ENCODE data around the gene GRK5.

Gene GRK5

DNA sequence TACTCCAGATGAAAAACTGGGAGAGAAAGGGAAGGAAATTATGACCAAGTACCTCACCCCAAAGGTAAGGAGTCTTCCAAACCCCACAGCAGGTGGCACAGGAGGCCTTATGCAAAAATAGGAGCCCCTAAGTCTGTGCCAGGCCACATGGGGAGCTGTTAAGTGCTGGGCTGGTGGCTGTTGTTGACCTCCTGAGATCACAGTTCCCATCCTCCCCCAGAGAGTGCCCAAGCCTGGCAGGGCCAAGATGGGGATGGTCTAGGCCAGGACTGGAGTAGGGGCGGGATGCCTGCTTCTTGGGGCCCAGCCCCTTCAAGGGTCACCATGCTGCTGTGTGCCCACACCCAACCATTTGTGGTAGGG is 189.3 kb downstream of the GRK5 start:
- intact Hi-C loops (cut with DNase I), result no loop called here

DNA sequence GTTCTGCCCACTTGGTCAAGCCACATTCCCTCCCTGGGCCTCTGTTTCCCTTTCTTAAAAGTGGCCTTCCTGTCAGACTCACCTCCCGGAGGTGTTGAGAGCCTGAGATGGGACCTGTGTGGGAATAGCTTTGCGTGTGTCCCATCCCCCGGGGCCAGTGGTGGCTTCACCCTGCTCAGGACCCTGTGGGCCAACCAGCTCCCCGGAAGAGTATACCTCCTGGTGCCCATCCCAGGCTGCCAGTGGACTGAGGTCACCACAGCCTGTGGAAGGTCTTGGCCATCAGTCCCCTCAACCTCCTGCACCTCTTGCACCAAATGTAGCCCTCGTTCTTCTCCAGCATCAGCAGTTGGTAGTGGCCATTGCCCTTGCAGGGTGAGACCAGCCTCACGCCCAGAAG is 190.0 kb downstream of the GRK5 start:
- DNase-seq, result no peak
- intact Hi-C loops (cut with DNase I), result no loop called here

More for the DNA sequence above, 189.3 kb downstream of the GRK5 start:
- no peak for DNase-seq

DNA sequence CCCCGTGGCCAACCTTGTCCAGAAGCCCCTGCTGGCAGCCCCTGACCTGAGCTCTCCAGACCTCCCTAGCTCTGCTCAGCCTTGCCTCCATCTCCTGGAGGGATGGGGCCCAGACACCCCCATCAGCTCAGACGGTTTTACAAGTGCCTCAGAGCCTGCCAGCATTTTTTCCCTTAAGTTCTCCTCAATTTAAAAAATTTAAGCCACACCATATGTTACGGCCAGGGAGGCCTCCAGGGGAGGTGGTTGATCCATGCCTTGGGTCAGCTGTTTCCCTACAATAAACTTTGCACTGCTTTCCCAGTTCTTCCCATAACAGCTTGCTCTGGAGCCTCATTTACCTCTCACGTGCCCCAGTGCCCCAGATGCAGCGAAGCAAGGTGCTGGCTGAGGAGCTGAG is 191.6 kb downstream of the GRK5 start:
- DNase-seq, result no peak
- intact Hi-C loops (cut with DNase I), result no loop called here

DNA sequence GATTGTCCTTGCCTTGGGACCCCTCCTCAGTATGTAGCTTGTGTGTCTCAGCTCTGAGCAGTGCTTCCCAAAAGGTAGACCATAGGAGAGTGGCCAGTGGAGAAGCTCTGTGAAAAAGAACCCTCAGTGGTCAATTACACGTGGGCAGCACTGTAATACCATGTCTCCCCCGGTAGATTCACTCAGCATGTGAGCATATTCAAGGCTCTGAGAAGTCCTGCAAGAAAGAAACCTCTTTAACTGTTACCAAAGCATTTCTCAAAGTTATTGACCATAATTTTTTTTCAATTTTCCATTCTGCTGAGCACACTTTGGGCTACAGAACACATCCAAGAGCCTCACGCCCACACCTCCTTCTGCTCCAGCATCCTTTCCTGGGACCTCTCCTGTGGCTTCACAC is 192.1 kb downstream of the GRK5 start:
- intact Hi-C loops (cut with DNase I), result no loop called here
- no peak for DNase-seq

DNA sequence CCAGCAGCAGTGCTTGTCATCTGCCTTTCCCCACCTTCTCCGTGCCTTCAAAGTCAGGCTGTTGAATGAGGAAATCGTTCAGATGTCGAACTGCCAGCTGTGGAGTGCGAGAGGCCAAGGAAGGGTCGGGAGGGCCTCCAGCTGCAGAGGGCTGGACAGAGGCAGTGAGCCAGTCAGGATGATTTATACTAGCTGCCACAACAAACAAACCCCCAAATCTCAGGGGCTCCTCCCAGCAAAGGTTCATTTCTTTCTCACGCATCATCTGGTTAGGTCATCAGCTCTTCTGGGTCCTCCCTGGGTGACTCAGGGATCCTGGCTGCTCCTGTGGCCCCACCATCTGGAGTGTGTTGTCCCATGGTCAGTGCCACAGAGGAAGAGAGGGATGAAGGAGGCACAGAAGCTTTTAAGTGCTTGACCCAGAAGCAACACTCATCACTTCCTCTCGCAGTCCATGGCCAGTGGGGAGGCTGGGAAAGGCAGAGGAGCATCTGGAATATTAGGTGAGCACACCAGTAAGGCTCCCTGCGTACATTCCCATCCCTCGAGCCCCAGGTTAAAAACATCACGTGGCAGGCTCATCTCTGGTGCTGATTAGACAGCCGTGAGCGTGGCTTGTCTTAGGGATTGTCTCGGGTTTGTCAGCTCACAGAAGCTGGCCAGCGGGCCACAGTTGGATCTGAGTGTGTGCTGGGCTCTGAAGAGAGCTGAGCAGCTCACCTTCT is 194.5 kb downstream of the GRK5 start:
- intact Hi-C loops (cut with DNase I), result no loop called here
- no peak for DNase-seq

DNA sequence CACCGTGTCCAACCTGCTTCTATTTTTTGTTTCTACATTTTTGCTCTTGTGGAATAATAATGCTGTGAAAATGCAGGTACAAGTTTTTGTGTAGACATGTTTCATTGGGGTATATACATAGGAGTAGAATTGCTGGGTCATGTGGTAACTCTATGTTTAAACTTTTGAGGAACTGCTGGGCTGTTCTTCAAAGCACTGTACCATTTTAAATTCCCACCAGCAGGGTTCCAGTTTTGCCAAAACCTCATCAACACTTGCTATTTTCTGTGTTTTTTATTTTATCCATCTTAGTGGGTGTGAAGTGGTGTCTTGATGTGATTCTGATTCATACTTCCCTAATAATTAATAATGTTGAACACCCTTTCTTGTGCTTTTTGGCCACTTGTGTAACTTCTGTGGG is 196.6 kb downstream of the GRK5 start:
- intact Hi-C loops (cut with DNase I), result no loop called here
- no peak for DNase-seq

DNA sequence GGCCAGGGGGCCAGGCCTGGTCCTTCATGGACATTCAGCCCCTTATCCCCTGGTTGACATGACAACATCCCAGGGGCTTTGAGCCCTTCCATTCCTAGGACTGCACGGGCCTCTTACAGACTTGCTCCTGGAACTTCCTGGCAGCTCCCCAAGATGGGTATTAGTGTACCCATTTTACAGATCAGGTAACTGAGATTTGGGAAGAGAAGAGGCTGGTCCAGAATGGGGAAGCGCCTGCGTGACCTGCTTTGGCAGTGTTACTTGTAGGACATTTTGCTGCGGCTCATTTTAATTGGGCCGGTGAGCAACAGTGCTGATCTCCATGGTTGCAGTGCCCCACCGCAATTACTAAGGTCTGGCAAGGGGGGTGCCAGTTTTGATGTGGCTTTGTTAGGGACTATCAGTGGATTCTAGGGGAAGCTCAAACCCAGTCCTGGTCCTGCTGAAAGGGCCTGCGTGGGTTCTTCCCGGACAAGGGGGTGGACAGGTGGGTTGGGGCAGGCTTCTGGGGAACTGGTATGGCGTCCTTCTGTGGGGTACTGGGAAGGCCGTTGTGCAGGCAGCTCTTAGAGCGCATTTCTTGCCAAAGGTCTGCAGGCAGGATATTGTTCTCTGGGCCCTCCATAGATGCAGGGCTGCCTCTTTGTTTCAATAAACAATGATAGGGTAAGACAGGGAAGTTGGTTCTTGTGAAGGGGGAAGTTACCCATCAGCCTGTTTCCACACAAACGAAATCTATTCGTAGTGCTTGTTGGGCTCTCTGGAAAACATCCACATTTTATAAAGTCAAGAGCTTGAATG is 197.5 kb downstream of the GRK5 start:
- intact Hi-C loops (cut with DNase I), result no loop called here
- no peak for DNase-seq

DNA sequence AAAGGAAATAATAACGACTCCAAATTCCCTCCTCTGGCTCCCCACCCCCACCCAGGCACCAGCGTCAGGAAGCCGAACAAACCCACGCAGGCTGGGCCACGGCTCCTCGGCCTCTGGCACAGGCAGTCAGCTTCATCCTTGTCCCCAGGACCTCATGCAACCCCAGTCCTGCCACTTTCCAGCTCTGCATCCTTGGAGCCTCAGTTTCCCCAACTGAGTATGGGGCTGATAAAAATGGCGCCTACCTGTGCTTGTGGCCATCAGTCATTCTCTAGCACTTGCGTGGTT is 198.1 kb downstream of the GRK5 start:
- no peak for DNase-seq
- intact Hi-C loops (cut with DNase I), result no loop called here

DNA sequence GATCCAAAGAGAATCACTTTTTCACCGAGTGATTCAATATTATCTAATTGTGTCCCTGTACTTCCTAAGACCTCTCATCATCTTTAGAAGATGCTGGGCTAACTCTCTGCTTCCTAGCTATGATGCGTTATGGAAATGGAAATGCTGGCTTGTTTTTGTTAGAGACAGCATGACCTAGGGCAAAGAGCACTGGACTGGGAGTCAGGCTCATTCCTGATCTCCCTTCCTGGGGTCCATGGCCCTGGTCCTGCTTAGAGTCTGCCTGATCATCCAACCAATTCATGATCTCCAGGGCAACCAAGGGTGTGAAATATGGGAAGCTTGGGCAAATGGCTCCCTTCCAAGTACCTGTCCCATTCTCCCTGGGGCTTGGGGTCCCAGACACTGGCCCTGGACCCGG is 198.8 kb downstream of the GRK5 start:
- intact Hi-C loops (cut with DNase I), result no loop called here
- no peak for DNase-seq

DNA sequence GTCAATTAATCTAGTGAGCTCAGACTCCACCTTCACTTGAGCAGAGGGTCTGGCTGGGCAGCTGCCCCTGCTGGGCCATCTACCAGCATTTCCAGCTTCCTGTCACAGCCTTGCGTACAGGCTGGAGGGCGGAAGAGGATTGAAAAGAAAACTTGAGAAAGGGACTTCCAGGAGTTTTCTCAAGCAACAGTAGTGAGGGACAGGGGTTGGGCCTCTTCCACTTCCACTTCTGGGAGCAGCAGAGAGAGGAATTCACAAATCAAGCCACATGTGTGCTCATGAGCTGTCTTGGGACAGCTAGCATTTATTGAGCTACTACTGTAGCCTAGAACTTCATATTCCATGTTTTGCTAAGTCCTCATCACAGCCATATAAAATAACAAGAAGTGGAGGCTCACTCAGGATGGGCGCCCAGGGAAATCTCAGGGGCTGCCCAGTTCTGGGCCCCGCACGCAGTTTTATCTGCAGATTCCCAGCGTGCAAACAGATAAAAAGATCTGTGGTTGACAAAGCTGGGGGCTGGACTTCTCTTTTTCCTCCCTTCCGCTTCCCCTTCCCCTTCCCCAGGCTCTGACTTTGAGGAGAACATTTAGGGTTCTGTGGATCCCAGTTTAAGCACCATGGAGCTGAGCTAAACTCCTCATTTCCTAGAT is 199.4 kb downstream of the GRK5 start:
- intact Hi-C loops (cut with DNase I), result no loop called here
- peak in 2 of 42 donors; percentile 6 to 20 for DNase-seq

DNA sequence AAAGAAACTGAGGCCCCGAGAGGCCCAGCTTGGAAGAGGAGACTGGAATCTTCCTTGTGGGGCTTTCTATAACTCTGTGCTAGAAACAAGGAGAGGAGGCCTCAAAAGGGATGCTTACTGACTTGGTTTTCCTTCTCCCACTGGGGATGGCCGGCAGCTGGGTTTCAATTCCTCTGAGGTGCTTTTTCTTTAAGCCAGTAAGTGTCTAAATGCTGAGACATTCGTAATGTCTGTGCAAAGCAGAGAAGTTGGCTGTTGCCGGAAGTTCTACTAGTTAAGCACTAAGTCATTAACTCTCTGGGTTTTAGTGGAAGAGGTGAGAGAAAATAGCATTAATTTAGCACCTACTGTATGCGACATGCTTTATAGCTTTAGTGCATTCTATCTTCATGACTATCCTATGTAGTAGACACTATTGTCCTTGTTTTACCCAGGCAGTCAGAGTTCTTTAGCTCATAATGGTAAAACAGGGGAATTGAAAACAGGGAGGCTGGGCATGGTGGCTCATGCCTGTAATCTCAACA is 199.9 kb downstream of the GRK5 start:
- intact Hi-C loops (cut with DNase I), result no loop called here
- peak in 5 of 42 donors; percentile 9 to 25 (median 20) for DNase-seq

DNA sequence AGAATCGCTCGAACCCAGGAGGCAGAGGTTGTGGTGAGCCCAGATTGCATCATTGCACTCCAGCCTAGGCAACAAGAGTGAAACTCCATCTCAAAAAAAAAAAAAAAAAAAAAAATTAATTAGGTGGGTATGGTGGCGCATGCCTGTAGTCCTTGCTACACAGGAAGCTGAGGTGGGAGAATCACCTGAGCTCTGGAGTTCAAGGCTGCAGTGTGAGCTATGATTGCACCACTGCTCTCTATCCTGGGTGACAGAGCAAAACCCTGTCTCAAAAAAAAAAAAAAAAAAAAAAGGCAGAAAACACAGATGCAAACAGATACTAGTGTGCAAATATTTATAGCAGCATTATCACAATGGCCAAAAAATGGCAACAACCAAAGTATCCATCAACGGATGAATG is 200.7 kb downstream of the GRK5 start:
- no peak for DNase-seq
- intact Hi-C loops (cut with DNase I), result no loop called here

DNA sequence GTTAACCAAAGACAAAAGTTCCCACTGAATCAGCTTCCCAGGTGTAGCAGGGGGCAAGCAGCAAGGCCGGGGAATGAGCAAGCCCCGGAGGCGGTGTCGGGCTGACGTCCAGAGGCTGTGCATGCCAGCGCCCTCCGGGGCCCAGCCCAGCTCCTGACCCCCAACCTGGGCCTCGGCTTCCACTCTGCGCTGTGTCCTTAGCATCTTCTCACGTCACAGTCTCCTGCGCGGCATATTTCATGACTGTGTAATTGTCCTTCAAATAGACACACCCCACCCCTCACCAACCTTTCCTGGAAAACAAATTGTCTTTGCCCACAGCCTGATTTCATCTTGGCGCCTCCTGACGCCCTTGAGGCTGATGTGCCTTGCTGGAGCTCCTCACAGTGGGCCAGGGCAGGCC is 201.6 kb downstream of the GRK5 start:
- DNase-seq, result no peak
- intact Hi-C loops (cut with DNase I), result no loop called here

DNA sequence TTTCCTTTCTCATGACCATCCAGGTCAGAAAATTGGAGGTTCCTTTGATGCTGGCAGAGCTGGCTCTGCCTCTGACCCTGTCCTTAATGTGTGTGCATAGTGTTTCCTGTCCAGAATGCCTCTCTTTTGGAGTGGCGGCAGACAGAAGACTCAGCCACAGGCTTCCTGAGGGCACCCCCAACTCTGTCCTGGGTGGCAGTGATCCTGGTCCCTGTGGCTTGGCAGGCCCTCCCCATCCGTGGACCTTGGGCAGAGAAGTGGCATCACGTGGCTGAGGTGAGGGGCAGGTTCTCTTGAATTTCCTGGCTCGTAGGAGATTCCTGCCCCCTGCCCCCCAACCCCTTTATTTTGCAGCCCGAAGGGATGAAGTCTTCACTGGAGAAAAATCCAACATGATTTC is 202.0 kb downstream of the GRK5 start:
- DNase-seq, result no peak
- intact Hi-C loops (cut with DNase I), result no loop called here

DNA sequence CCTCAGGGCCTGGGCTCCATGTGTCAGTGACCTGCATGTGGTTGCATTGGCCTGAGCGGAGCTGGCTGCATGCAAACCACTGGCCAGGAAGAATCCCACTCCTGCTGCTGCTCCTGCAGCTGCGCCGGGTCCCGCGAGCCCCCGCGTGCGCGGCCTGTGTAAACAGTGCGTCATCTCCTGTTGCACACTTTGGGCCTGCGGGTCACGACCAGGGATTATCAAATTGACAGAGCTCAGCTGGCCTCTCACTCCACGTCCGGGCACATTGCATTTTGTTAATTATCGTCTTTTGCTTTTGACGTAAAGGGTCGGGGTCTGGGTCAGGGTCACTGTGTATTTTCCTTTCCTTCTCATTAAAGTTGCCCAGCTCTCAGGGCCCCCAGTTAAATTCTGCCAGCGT is 202.5 kb downstream of the GRK5 start:
- DNase-seq, result no peak

DNA sequence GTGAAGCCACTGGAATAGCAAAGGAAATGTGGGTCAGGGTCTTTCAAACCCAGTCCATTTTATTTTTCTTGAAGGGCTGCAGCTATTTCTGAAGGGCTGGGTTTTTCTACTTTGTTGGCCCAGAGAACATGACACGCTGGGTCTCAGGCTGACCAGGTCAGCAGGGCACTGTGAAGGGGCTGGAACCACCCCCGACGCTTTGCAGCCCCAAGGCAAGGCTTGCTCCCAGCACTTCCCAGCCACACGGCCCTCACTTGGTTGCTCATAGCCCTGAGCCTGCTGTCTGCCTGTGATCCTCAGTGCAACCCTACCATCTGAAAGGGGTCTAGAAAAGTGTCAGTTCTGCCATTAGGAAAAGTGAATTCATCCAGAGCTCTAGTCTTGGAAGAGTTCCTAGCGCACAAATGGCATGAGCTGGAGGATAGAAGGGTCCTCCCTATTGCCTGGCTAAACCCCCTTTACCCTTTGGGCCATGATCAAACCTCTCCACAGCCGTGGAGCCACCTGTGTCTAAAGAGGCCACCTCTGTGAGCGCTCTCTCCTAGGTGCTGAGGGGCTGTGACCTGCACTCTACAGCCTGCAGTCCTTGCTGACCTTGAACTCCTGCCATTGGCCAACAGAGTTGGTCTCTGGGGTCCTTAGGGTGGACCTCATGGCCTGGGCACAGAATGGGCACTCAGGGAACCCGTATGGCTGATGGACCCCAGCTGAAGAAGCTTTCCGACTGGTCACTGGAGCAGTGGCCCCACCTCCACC is 203.2 kb downstream of the GRK5 start:
- intact Hi-C loops (cut with DNase I), result loop anchor here (10.0 kb wide), 1 partner anchor 206 kb away; the partner anchor contains the start of gene GRK5

More for the DNA sequence above, 202.5 kb downstream of the GRK5 start:
- intact Hi-C loops (cut with DNase I), result loop anchor here (10.0 kb wide), 1 partner anchor 205 kb away; the partner anchor contains the start of gene GRK5

DNA sequence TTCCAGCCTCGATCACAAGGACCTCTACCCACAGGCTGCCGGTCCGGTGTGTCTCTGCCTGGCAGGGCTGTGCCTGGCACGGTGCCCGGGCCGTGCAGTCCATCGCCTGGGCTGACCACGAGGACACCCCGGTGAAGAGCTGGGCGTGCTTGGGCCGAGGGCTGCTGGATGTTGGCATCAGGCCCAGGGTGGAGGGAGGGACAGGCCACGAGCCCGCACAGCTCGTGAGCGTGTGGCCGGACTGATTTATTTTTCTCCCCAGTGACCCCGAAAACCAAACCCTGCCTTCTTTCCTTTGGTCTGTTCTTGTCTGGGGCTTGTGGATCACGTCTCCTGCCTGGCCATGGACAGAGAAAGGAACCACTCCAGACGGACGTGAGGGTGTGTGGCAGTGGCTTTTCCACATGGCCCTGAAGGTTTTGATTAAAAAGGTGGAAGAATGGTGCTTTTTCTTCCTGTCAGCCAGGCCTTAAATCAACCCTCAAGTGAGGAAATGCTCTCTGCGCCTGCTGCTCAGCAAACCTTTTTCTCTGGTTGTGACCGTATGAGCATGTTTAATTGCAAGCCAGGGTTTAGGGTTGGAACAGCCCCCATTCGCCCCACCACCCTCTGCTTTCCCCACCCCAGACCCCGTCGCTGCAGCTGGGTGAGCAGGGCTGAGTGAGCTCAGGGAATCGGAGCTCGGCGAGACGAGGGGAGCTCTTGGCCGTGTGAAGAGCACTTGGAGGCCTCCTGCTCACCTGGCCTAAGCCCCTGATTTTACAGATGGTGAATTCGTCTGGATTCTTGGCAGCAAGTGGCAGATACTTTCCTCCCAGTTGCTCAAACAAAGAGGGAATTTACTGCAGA is 205.1 kb downstream of the GRK5 start:
- DNase-seq, result peak in 41 of 42 donors; percentile 32 to 76 (median 56)
- intact Hi-C loops (cut with DNase I), result loop anchor here (10.0 kb wide), 1 partner anchor 208 kb away; the partner anchor contains the start of gene GRK5

More for the DNA sequence above, 203.2 kb downstream of the GRK5 start:
- DNase-seq, result no peak

DNA sequence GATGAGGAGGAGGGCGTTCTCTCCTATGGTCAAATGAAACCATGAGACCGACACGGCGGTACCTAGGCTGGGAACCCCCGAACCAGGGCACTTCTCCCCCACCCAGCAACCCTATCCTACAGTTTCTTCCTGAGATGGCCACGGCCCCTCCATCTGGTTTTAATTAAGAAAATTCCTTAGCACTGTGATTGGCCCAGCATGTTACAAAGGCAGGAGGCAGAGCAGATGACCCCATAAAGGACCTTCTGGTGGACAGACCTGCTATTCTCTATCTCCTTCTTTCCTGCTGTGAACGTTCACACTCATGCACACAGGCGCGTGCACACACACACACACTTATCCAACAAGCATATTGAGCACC is 205.7 kb downstream of the GRK5 start:
- intact Hi-C loops (cut with DNase I), result loop anchor here (10.0 kb wide), 1 partner anchor 208 kb away; the partner anchor contains the start of gene GRK5
- DNase-seq, result no peak
